Vagina (tissue), 2 donors: ENCODE measurements around the gene CD300H.

Experiments used
- CTCF ChIP-seq, 3 experiments: fragments of 450-650 bp in 2 of 3; fragments of 200-600 bp in 1 of 3; sonication (generic) in 1 of 3; IDR thresholded peaks; one replicate each; pipeline ENCODE4 v1.5.1; 2017 to 2019; ENCODE audit warnings: antibody characterized with exemption in 3 of 3, mild to moderate bottlenecking in 2 of 3, moderate library complexity in 2 of 3
- POLR2A ChIP-seq, 2 donors: fragments of 450-650 bp; IDR thresholded peaks; one replicate each; pipeline ENCODE4 v1.6.1; 2017; ENCODE audit warnings: antibody characterized with exemption in 2 of 2, mild to moderate bottlenecking in 2 of 2, moderate library complexity in 2 of 2

- no peak for TF ChIP-seq CTCF (IDR thresholded peaks at IDR 0.05)
- no peak for TF ChIP-seq POLR2A (IDR thresholded peaks at IDR 0.05)
Observed at GRCh38 chr17:74567397-74567796, at the start of gene CD300H.
